D341Med (cell line): ENCODE measurements around the gene KIF5C.

ENCODE experiments used
- DNase-seq: peaks from one replicate; pipeline ENCODE4 v3.0.0; 2012; ENCODE audit warnings: low spot score

Gene KIF5C

GRCh38 chr2:148888003-148888501 is 13.0 kb downstream of the KIF5C start:
- no peak for DNase-seq

- DNase-seq: no peak
These were observed 14.0 kb downstream of the KIF5C start for GRCh38 chr2:148888986-148889385.

GRCh38 chr2:148893906-148894305 is 18.9 kb downstream of the KIF5C start:
- DNase-seq: no peak

- no peak for DNase-seq
These were observed 21.1 kb downstream of the KIF5C start for GRCh38 chr2:148896136-148896535.

- no peak for DNase-seq
These were observed 24.8 kb downstream of the KIF5C start for GRCh38 chr2:148899638-148900318.

GRCh38 chr2:148900350-148900837 is 25.4 kb downstream of the KIF5C start:
- DNase-seq: no peak

GRCh38 chr2:148901142-148901541 is 26.1 kb downstream of the KIF5C start:
- no peak for DNase-seq

- DNase-seq: no peak
These were observed 27.8 kb downstream of the KIF5C start for GRCh38 chr2:148902798-148903197.

GRCh38 chr2:148903294-148903693 is 28.3 kb downstream of the KIF5C start:
- DNase-seq: no peak

GRCh38 chr2:148903979-148904378 is 29.0 kb downstream of the KIF5C start:
- no peak for DNase-seq

- no peak for DNase-seq
These were observed 31.1 kb downstream of the KIF5C start for GRCh38 chr2:148906124-148906523.

GRCh38 chr2:148907085-148907785 is 32.2 kb downstream of the KIF5C start:
- DNase-seq: no peak

- no peak for DNase-seq
These were observed 34.1 kb downstream of the KIF5C start for GRCh38 chr2:148909114-148909513.

- no peak for DNase-seq
These were observed 38.0 kb downstream of the KIF5C start for GRCh38 chr2:148913061-148913460.

GRCh38 chr2:148913492-148913891 is 38.5 kb downstream of the KIF5C start:
- DNase-seq: no peak

- no peak for DNase-seq
These were observed 39.4 kb downstream of the KIF5C start for GRCh38 chr2:148914463-148914862.

GRCh38 chr2:148917431-148917830 is 42.4 kb downstream of the KIF5C start:
- DNase-seq: no peak

- no peak for DNase-seq
These were observed 43.5 kb downstream of the KIF5C start for GRCh38 chr2:148918554-148918953.

GRCh38 chr2:148920559-148920958 is 45.5 kb downstream of the KIF5C start:
- no peak for DNase-seq

- no peak for DNase-seq
These were observed 47.0 kb downstream of the KIF5C start for GRCh38 chr2:148922062-148922461.

- no peak for DNase-seq
These were observed 47.9 kb downstream of the KIF5C start for GRCh38 chr2:148922776-148923475.

GRCh38 chr2:148924514-148925178 is 49.6 kb downstream of the KIF5C start:
- DNase-seq: no peak
